Measurements from ENCODE around the gene DAAM2. TPM values are rescaled to one million over a fixed set of nuclear protein-coding genes. Genes with fewer than 3 reads are reported as not detected.

Gene DAAM2
- total and polyA plus RNA-seq, 2 donors (not counting 3 experiments of a cell fraction or from before 2014, with no cell fraction given) = 0.42 to 0.44 TPM

DNA sequence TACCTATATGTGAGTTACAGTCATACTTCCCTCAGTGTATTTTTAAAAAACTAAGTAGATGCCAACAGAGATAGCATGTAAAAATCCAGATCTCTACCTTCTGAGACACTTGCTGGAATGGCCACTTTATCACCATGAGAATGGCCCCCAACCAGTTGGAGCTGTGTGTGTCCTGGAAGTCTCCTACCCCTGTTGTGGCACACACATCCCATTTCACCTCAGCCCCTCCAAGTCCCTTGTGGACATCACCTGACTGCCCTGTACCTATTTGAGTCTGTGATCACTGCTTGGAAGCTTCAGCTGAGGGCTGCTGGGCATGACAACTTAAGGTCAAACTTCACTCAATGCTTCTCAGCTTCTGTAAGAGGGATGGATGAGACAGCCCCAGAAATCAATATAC is 118.0 kb downstream of the DAAM2 start:
- no peak overlapping the region for H3K4me2 ChIP-seq (ENCODE audit: insufficient read depth, low read length)
- no peak for DNase-seq (ENCODE audit: low read depth, low spot score)
- no TSS peak for BruUV-seq (replicated peaks)
- peaks cover 0 to 13% of the 10 kb centered on the region in 2 experiments for H3K36me3 ChIP-seq (ENCODE audit: control insufficient read depth in 2 of 2, extremely low read depth in 1 of 2, insufficient read depth in 2 of 2, low read length in 2 of 2)
- no peak for FAIRE-seq
- H3K27ac ChIP-seq (ENCODE audit: insufficient read depth, low read depth, low read length) = no peak overlapping the region
- no peaks in the 10 kb centered on the region for H3K4me1 ChIP-seq (ENCODE audit: control insufficient read depth, extremely low read depth, insufficient read depth, low read length)
- dilution Hi-C loops (cut with MboI; ENCODE audit: extremely low pct_ligation_motif_present, low sequenced_read_pairs) = no loop called here
- no peak overlapping the region for H2AFZ ChIP-seq (ENCODE audit: low read depth, low read length)
- intact Hi-C loops (cut with micrococcal nuclease) = no loop called here
- no peaks in the 10 kb centered on the region for H3K9me3 ChIP-seq (replicated peaks; ENCODE audit: control insufficient read depth, insufficient read depth, low read length)
- no peak overlapping the region for H3K9ac ChIP-seq (replicated peaks; ENCODE audit: extremely low read depth, insufficient read depth, low read length)
- H3K79me2 ChIP-seq (ENCODE audit: control insufficient read depth, insufficient read depth, low read length) = no peaks in the 10 kb centered on the region
- no peaks in the 10 kb centered on the region for H4K20me1 ChIP-seq (replicated peaks; ENCODE audit: control insufficient read depth, extremely low read depth, insufficient read depth, low read length)
- CTCF ChIA-PET = interaction anchor here (1.3 kb wide), 1 partner anchor 45 kb away, joined by 6 read pairs; no protein-coding TSS in a partner anchor
- POLR2A ChIA-PET = no interaction called here
- H3K4me3 ChIP-seq (replicated peaks in 1 of 3; ENCODE audit: insufficient read depth in 1 of 3, low read depth in 1 of 3, low read length in 3 of 3) = no peak overlapping the region
- H3K27me3 ChIP-seq (ENCODE audit: control insufficient read depth in 2 of 2, insufficient read depth in 2 of 2, low read length in 2 of 2) = no peaks in the 10 kb centered on the region
- no peak for TF ChIP-seq POLR2AphosphoS5 (IDR thresholded peaks at IDR 0.05; ENCODE audit: insufficient read depth, low read depth, low read length)
- TF ChIP-seq MAX (IDR thresholded peaks at IDR 0.05; ENCODE audit: insufficient read depth, insufficient read length) = no peak
- TF ChIP-seq JUN (IDR thresholded peaks at IDR 0.05; ENCODE audit: borderline replicate concordance, insufficient read depth, insufficient read length, low read depth) = no peak
- no peak for TF ChIP-seq GATA2 (IDR thresholded peaks at IDR 0.05; ENCODE audit: insufficient read depth, insufficient read length, low read depth, low read length)
- no peak for TF ChIP-seq EZH2 (IDR thresholded peaks at IDR 0.05; ENCODE audit: borderline replicate concordance, low read depth, low read length, severe bottlenecking)
- TF ChIP-seq MYC (IDR thresholded peaks at IDR 0.05; ENCODE audit: low read depth, low read length) = no peak
- no peak for TF ChIP-seq POLR2A (IDR thresholded peaks at IDR 0.05; ENCODE audit: low read depth, low read length)
- no peak for TF ChIP-seq CTCF (IDR thresholded peaks at IDR 0.05; ENCODE audit: extremely low read depth in 1 of 2, insufficient read depth in 1 of 2, low read depth in 1 of 2, low read length in 2 of 2)
- TF ChIP-seq FOS (IDR thresholded peaks at IDR 0.05; ENCODE audit: borderline replicate concordance, insufficient read depth, low read length) = no peak
- no peaks in the 10 kb centered on the region for H3K9me1 ChIP-seq (replicated peaks; ENCODE audit: control insufficient read depth, extremely low read depth, insufficient read depth, low read length)
